Measurements from ENCODE around the gene PPP2R3A. TPM values are rescaled to one million over a fixed set of nuclear protein-coding genes. Genes with fewer than 3 reads are reported as not detected.

PPP2R3A gene
- total RNA-seq, 1 donor from 2014 or later, result 10.5 TPM

GRCh38 chr3:136184703-136185102 is 219.2 kb downstream of the PPP2R3A start:
- no peaks in the 10 kb centered on the region for H3K9me3 ChIP-seq
- H3K4me1 ChIP-seq, result peaks cover 0 to 42% of the 10 kb centered on the region in 2 donors
- intact Hi-C loops (cut with DNase I), result no loop called here
- no peaks in the 10 kb centered on the region for H3K36me3 ChIP-seq
- no peak overlapping the region for H3K27ac ChIP-seq
- TF ChIP-seq CTCF (IDR thresholded peaks at IDR 0.05), result no peak
- H3K27me3 ChIP-seq, result no peaks in the 10 kb centered on the region
- H3K4me3 ChIP-seq, result no peak overlapping the region
- DNase-seq (ENCODE audit: low spot score in 2 of 2), result no peak

GRCh38 chr3:136186344-136186743 is 220.8 kb downstream of the PPP2R3A start:
- no peaks in the 10 kb centered on the region for H3K9me3 ChIP-seq
- H3K27ac ChIP-seq, result no peak overlapping the region
- DNase-seq (ENCODE audit: low spot score in 2 of 2), result no peak
- no peaks in the 10 kb centered on the region for H3K36me3 ChIP-seq
- peak overlapping the region in 1 of 2 donors; percentile 0 for H3K4me3 ChIP-seq
- intact Hi-C loops (cut with DNase I), result no loop called here
- no peak for TF ChIP-seq CTCF (IDR thresholded peaks at IDR 0.05)
- H3K27me3 ChIP-seq, result no peaks in the 10 kb centered on the region
- peaks cover 0 to 51% of the 10 kb centered on the region in 2 donors for H3K4me1 ChIP-seq

- TF ChIP-seq CTCF (IDR thresholded peaks at IDR 0.05), result no peak
- Histone ChIP-seq H3K36me3 (no peaks in the 10 kb centered on the region), H3K9me3 (no peaks in the 10 kb centered on the region), H3K27ac (no peak overlapping the region), H3K4me1 (peaks cover 0 to 56% of the 10 kb centered on the region in 2 donors), H3K27me3 (no peaks in the 10 kb centered on the region), H3K4me3 (peak overlapping the region in 1 of 2 donors; percentile 0)
- intact Hi-C loops (cut with DNase I), result no loop called here
- DNase-seq (ENCODE audit: low spot score in 2 of 2), result no peak
Observed at GRCh38 chr3:136186846-136187245, 221.3 kb downstream of the PPP2R3A start.

- intact Hi-C loops (cut with DNase I), result no loop called here
- DNase-seq (ENCODE audit: low spot score in 2 of 2), result no peak
- Histone ChIP-seq H3K27ac (no peak overlapping the region), H3K9me3 (no peaks in the 10 kb centered on the region), H3K36me3 (no peaks in the 10 kb centered on the region), H3K4me1 (peaks cover 0 to 61% of the 10 kb centered on the region in 2 donors), H3K27me3 (no peaks in the 10 kb centered on the region), H3K4me3 (no peak overlapping the region)
- TF ChIP-seq CTCF (IDR thresholded peaks at IDR 0.05), result no peak
Observed at GRCh38 chr3:136187868-136188267, 222.3 kb downstream of the PPP2R3A start.

GRCh38 chr3:136189043-136189442 is 223.5 kb downstream of the PPP2R3A start:
- peaks cover 0 to 61% of the 10 kb centered on the region in 2 donors for H3K4me1 ChIP-seq

More at GRCh38 chr3:136189043-136189442, 223.5 kb downstream of the PPP2R3A start:
- no peaks in the 10 kb centered on the region for H3K27me3 ChIP-seq
- H3K36me3 ChIP-seq, result no peaks in the 10 kb centered on the region
- H3K27ac ChIP-seq, result no peak overlapping the region
- H3K9me3 ChIP-seq, result no peaks in the 10 kb centered on the region
- no peak overlapping the region for H3K4me3 ChIP-seq
- TF ChIP-seq CTCF (IDR thresholded peaks at IDR 0.05), result no peak
- intact Hi-C loops (cut with DNase I), result no loop called here
- DNase-seq (ENCODE audit: low spot score in 2 of 2), result no peak
